Neuron (in vitro differentiated cells): ENCODE measurements around the gene SLC35E1.

Source experiments
- H2AFZ ChIP-seq: one replicate; pipeline ENCODE4 v1.6.1; 2013; ENCODE audit warnings: low read depth, mild to moderate bottlenecking, inconsistent platforms, low read length, moderate library complexity
- H3K27me3 ChIP-seq: one replicate; pipeline ENCODE4 v1.6.1; 2013; ENCODE audit warnings: low read length; ENCODE audit not compliant: insufficient read depth
- H3K36me3 ChIP-seq: one replicate; pipeline ENCODE4 v1.6.1; 2013; ENCODE audit warnings: low read length; ENCODE audit not compliant: insufficient read depth
- H3K4me1 ChIP-seq: one replicate; pipeline ENCODE4 v1.6.1; 2013; ENCODE audit warnings: low read length; ENCODE audit not compliant: insufficient read depth
- H3K4me3 ChIP-seq: 2 replicates; pipeline ENCODE4 v1.5.1; 2013; ENCODE audit warnings: mild to moderate bottlenecking, low read length, moderate library complexity
- H3K9me3 ChIP-seq: one replicate; pipeline ENCODE4 v1.6.1; 2013; ENCODE audit warnings: low read length

Gene SLC35E1

DNA sequence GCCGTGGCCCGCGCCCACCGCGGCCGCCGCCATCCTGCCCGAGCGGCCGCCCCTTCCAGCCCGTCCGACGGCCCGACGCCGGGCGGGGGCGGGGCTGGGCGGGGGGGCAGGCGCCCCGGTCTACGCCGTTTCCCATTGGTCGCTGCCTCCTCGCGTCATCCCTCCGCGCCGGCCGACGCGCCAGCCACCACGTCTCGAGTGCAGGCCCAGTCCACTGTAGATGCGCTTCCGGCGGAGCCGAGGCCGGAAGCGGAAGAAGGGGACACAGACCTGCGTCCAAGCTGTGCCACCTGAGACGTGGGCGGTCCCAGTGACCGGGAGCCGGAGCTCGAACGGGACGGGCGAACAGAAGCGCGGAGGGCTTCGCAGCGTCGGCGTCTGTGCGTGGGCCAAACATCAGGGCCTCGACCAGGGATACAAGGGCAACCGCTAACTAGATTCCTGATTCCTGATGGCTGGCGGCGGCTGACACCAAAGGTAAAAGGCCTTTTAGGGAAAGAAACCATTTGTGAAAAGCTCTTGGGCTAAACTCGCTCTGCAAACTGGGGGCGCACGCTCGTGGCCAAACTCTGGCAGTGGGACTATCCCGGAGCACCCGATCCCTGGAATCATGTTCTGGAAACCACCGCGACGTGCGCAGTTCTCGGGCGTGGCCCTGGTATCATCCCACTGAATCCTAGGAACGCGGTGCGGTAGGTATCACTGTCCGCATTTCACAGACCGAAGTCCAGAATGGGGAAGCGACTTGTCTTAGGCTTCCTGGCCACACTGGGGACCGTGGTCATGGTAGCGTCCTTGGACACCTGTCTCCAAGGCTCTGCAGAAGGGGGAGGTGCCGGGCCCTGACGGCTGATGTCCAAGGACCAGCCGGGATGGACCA lies at the start of gene SLC35E1:
SLC35E1 (minus strand) TSS at position 84 of the 880 bp plus-strand sequence; CDS start at position 33, 51 bp downstream.
- Histone ChIP-seq H3K36me3 (peaks cover 33% of the 10 kb centered on the region), H3K27me3 (no peaks in the 10 kb centered on the region), H2AFZ (peak within 1 kb of the TSS; percentile 44), H3K4me1 (peaks cover 19% of the 10 kb centered on the region), H3K4me3 (peak within 1 kb of the TSS; percentile 60), H3K9me3 (no peaks in the 10 kb centered on the region)

GRCh38 chr19:16621165-16621800 lies 49.1 kb upstream of the SLC35E1 start:
- H3K4me3 ChIP-seq = no peak overlapping the region
- no peaks in the 10 kb centered on the region for H3K27me3 ChIP-seq
- peaks cover 6% of the 10 kb centered on the region for H3K4me1 ChIP-seq
- H3K9me3 ChIP-seq = no peaks in the 10 kb centered on the region
- no peak overlapping the region for H2AFZ ChIP-seq
- peaks cover 12% of the 10 kb centered on the region for H3K36me3 ChIP-seq

DNA sequence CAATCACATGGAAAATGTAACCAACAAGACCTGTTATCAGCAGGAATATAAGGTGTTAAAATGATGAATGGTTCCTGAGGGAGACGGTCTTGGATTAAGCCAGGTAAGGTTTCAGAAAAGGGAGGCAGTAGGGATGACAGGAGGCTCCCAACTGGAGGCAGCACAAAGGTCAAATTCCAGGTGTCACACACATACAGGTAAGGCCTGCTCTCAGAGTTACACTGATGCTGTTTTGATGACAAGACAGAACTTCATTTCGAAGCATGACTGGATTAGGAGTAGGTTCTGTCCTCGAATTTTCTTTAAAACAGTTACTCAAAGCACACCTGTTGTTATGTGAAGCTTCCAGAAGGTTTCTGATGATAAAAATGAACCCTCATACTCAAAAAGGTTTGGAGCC lies 48.4 kb upstream of the SLC35E1 start:
- Histone ChIP-seq H3K36me3 (peaks cover 12% of the 10 kb centered on the region), H3K4me3 (no peak overlapping the region), H3K27me3 (no peaks in the 10 kb centered on the region), H3K9me3 (no peaks in the 10 kb centered on the region), H2AFZ (no peak overlapping the region), H3K4me1 (no peaks in the 10 kb centered on the region)

- no peaks in the 10 kb centered on the region for H3K27me3 ChIP-seq
- peaks cover 12% of the 10 kb centered on the region for H3K36me3 ChIP-seq
- H2AFZ ChIP-seq = no peak overlapping the region
- no peak overlapping the region for H3K4me3 ChIP-seq
- no peaks in the 10 kb centered on the region for H3K9me3 ChIP-seq
- no peaks in the 10 kb centered on the region for H3K4me1 ChIP-seq
Observed at GRCh38 chr19:16620018-16620417, 47.8 kb upstream of the SLC35E1 start.

- H2AFZ ChIP-seq = no peak overlapping the region
- H3K9me3 ChIP-seq = no peaks in the 10 kb centered on the region
- no peaks in the 10 kb centered on the region for H3K4me1 ChIP-seq
- H3K36me3 ChIP-seq = peaks cover 8% of the 10 kb centered on the region
- H3K4me3 ChIP-seq = no peak overlapping the region
- no peaks in the 10 kb centered on the region for H3K27me3 ChIP-seq
Observed at GRCh38 chr19:16619457-16619856, 47.2 kb upstream of the SLC35E1 start.

GRCh38 chr19:16618248-16618647 lies 46.0 kb upstream of the SLC35E1 start:
- no peak overlapping the region for H2AFZ ChIP-seq
- H3K9me3 ChIP-seq = no peaks in the 10 kb centered on the region
- no peaks in the 10 kb centered on the region for H3K4me1 ChIP-seq
- no peak overlapping the region for H3K4me3 ChIP-seq
- no peaks in the 10 kb centered on the region for H3K27me3 ChIP-seq
- H3K36me3 ChIP-seq = no peaks in the 10 kb centered on the region

GRCh38 chr19:16615808-16616207 lies 43.6 kb upstream of the SLC35E1 start:
- Histone ChIP-seq H3K27me3 (no peaks in the 10 kb centered on the region), H3K4me1 (no peaks in the 10 kb centered on the region), H2AFZ (no peak overlapping the region), H3K4me3 (no peak overlapping the region), H3K9me3 (no peaks in the 10 kb centered on the region), H3K36me3 (no peaks in the 10 kb centered on the region)

DNA sequence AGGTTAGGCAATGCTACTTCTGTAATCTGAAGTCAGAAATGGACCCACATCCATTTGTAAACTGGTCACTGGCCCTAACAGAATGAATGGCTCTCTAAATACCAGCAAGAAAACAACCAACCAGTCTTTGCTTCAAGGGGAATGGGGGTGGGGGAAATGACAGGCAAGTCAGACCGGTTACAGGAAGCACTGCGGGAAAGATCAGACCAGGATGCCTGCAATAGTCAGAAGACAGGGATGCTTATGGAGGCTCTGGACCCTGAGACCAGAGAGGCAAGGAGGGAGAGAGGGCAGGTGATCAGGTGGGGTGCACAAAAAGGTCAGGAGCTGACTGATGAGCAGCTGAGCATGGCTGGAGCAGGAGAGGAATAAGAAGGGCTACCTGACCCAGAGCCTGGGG lies 42.7 kb upstream of the SLC35E1 start:
- Histone ChIP-seq H3K27me3 (no peaks in the 10 kb centered on the region), H3K9me3 (no peaks in the 10 kb centered on the region), H3K36me3 (no peaks in the 10 kb centered on the region), H3K4me3 (no peak overlapping the region), H2AFZ (no peak overlapping the region), H3K4me1 (no peaks in the 10 kb centered on the region)

DNA sequence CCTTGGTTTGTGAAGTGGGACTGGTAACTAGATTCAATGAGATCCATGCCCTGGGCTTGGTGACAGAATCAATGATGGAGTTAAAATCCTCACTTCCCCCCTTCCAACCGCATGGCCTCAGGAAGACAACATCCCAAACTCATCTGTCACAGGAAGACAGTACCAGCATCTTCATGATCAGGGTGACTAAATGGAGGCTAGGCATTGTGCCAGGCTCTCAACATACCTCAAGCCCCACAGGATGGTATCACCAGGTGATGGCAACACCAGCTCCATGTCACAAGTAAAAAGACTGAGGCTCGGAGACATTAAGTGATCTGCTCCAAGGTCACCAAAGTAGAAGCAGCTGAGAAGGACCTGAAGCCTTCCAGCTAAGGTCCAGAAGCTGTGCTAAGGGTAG lies 41.6 kb upstream of the SLC35E1 start:
- H3K4me3 ChIP-seq = no peak overlapping the region
- no peaks in the 10 kb centered on the region for H3K9me3 ChIP-seq
- H3K4me1 ChIP-seq = no peaks in the 10 kb centered on the region
- no peaks in the 10 kb centered on the region for H3K36me3 ChIP-seq
- no peaks in the 10 kb centered on the region for H3K27me3 ChIP-seq
- H2AFZ ChIP-seq = no peak overlapping the region

GRCh38 chr19:16612636-16613035 lies 40.4 kb upstream of the SLC35E1 start:
- Histone ChIP-seq H2AFZ (no peak overlapping the region), H3K9me3 (no peaks in the 10 kb centered on the region), H3K4me1 (no peaks in the 10 kb centered on the region), H3K27me3 (no peaks in the 10 kb centered on the region), H3K36me3 (no peaks in the 10 kb centered on the region), H3K4me3 (no peak overlapping the region)

DNA sequence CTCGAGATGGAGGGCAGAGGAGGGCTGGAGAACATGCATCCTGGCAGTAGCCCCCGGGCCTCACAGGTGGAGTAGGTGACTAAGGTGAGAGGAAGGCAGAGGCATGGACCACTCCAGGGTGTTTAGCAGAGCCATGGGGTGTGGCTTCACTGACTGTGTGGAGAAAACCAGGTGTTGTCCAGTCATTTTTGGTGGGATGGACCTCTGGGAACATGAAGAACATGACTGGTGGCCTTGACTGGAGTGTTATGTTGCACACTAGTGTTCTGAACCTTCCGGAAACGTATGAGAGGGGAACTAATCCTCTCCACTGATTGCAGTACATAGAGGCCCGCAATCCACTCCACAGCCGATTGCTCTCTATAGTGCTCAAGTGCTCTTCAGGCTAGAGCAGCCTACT lies 38.9 kb upstream of the SLC35E1 start:
- Histone ChIP-seq H3K4me3 (no peak overlapping the region), H2AFZ (no peak overlapping the region), H3K9me3 (no peaks in the 10 kb centered on the region), H3K36me3 (no peaks in the 10 kb centered on the region), H3K27me3 (no peaks in the 10 kb centered on the region), H3K4me1 (no peaks in the 10 kb centered on the region)

DNA sequence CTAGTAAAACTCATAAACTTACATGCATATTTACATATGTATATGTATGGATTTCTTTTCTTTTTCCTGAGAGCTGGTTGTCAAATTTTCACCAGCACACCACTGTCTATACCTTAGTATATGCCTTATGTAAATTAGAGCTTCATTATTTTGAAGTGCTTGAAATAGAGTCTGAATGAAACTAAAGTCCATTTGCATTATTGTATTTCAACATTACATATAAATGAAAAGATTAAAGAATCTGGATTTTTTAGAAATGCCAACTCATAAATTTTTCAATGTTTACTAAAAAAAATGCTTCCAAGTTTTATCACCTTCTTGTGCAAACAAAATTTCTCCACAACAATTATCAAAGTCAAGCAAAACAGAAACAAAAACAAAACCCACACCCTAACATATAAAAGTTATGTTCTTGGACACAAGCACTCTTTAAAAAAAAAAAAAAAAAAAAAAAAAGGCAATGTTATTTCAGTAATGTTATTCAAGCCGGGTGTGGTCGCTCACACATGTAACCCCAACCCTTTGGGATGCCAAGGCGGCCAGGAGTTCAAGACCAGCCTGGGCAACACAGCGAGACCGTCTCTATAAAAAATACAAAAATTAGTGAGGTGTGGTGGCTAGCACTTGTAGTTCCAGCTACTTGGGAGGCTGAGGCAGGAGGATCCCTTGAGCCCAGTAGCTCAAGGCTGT lies 37.4 kb upstream of the SLC35E1 start:
- H3K9me3 ChIP-seq = no peaks in the 10 kb centered on the region
- no peaks in the 10 kb centered on the region for H3K36me3 ChIP-seq
- no peaks in the 10 kb centered on the region for H3K4me1 ChIP-seq
- H3K4me3 ChIP-seq = no peak overlapping the region
- H2AFZ ChIP-seq = no peak overlapping the region
- H3K27me3 ChIP-seq = no peaks in the 10 kb centered on the region

DNA sequence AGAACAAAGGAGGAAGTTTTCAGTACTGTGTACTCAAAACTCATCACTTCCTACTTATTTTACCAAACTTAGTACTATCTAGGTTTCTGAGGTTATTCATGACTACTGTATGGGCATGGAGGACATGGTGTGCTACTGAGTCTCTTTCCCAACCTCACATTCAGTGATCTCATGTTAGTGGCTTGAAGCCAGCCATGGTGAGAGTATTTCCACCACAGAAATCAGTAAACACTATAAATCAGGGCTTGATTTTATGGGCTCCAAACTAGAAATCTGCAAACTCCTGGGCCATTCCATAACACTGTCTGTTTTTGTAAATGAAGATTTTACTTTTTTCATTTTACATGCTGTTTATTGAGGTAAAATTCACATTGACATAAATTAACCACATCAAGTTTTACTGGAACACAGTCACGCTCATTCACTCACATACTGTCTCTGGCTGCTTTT lies 36.1 kb upstream of the SLC35E1 start:
- no peak overlapping the region for H2AFZ ChIP-seq
- no peak overlapping the region for H3K4me3 ChIP-seq
- H3K9me3 ChIP-seq = no peaks in the 10 kb centered on the region
- H3K27me3 ChIP-seq = no peaks in the 10 kb centered on the region
- no peaks in the 10 kb centered on the region for H3K36me3 ChIP-seq
- H3K4me1 ChIP-seq = no peaks in the 10 kb centered on the region
